Measurements from ENCODE around the gene IRX4.

Gene IRX4

GRCh38 chr5:1860949-1861348 is 21.8 kb downstream of the IRX4 start (continued):
- no peak for TF ChIP-seq TSHZ2 (CRISPR knock-in tag; IDR thresholded peaks at IDR 0.05)
- no peak for TF ChIP-seq CREB5 (CRISPR knock-in tag; IDR thresholded peaks at IDR 0.05; ENCODE audit: low read depth)
- no peak for TF ChIP-seq ZNF8 (CRISPR knock-in tag; IDR thresholded peaks at IDR 0.05)
- no peak for TF ChIP-seq RARB (CRISPR knock-in tag; IDR thresholded peaks at IDR 0.05)
- TF ChIP-seq ZFP3 (CRISPR knock-in tag; IDR thresholded peaks at IDR 0.05), result no peak

DNA sequence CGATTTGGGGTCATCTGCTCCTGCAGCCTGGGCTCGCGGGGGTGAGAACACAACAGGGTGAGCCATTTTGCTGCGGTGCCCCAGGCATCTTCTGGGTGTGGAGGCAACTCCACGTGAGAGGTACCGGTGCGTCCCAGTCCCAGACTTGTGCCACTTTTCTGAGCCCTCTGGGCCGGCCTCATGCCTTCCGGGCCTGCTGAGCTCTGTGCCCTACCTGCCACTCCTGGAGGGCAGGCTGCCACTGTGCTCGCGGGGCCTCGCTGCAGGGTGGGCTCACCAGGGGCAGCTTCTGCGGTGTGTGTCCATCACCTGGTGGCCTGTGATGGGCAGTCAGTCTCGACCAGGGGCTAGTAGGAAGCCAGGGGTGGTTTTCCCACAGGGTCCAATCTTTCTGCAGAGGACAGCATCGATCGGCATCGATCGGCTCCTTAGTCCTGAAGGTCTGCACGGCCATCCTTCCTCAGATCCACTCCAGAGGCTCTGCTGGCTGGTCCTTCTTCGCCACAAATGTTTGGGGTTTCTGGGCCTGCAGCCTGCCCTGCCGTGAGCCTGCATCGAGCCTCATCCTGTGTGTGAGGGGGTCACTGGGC is 22.6 kb downstream of the IRX4 start:
- TF ChIP-seq OSR1 (CRISPR knock-in tag; IDR thresholded peaks at IDR 0.05), result no peak
- TF ChIP-seq SNAI2 (CRISPR knock-in tag; IDR thresholded peaks at IDR 0.05), result no peak
- TF ChIP-seq GLIS3 (CRISPR knock-in tag; IDR thresholded peaks at IDR 0.05), result no peak
- TF ChIP-seq, protein P1, sequence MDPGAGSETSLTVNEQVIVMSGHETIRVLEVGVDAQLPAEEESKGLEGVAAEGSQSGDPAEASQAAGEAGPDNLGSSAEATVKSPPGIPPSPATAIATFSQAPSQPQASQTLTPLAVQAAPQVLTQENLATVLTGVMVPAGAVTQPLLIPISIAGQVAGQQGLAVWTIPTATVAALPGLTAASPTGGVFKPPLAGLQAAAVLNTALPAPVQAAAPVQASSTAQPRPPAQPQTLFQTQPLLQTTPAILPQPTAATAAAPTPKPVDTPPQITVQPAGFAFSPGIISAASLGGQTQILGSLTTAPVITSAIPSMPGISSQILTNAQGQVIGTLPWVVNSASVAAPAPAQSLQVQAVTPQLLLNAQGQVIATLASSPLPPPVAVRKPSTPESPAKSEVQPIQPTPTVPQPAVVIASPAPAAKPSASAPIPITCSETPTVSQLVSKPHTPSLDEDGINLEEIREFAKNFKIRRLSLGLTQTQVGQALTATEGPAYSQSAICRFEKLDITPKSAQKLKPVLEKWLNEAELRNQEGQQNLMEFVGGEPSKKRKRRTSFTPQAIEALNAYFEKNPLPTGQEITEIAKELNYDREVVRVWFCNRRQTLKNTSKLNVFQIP (CRISPR knock-in tag; IDR thresholded peaks at IDR 0.05; ENCODE audit: borderline replicate concordance, low read depth), result no peak
- TF ChIP-seq ISL1 (CRISPR knock-in tag; IDR thresholded peaks at IDR 0.05), result no peak
- TF ChIP-seq TSHZ2 (CRISPR knock-in tag; IDR thresholded peaks at IDR 0.05), result no peak
- TF ChIP-seq PPARA (CRISPR knock-in tag; IDR thresholded peaks at IDR 0.05; ENCODE audit: borderline replicate concordance), result no peak
- TF ChIP-seq ZC3H10 (CRISPR knock-in tag; IDR thresholded peaks at IDR 0.05), result no peak
- no peak for TF ChIP-seq TCF4 (CRISPR knock-in tag; IDR thresholded peaks at IDR 0.05; ENCODE audit: borderline replicate concordance)
- TF ChIP-seq ZNF70 (CRISPR knock-in tag; IDR thresholded peaks at IDR 0.05), result no peak
- ATAC-seq, result no peak

GRCh38 chr5:1859099-1859498 is 23.6 kb downstream of the IRX4 start:
- no peak for ATAC-seq
- TF ChIP-seq ZC3H10 (CRISPR knock-in tag; IDR thresholded peaks at IDR 0.05) (no peak), TOX (CRISPR knock-in tag; IDR thresholded peaks at IDR 0.05; ENCODE audit: borderline replicate concordance) (no peak), BACH2 (CRISPR knock-in tag; IDR thresholded peaks at IDR 0.05; ENCODE audit: borderline replicate concordance) (no peak)

- ATAC-seq, result no peak
- TF ChIP-seq PPARA (CRISPR knock-in tag; IDR thresholded peaks at IDR 0.05; ENCODE audit: borderline replicate concordance), result no peak
- TF ChIP-seq, protein P1 (CRISPR knock-in tag; IDR thresholded peaks at IDR 0.05; ENCODE audit: borderline replicate concordance, low read depth), result no peak
- no peak for TF ChIP-seq ZNF565 (CRISPR knock-in tag; conservative IDR thresholded peaks at IDR 0.05; ENCODE audit: low read depth)
- TF ChIP-seq CREB5 (CRISPR knock-in tag; IDR thresholded peaks at IDR 0.05; ENCODE audit: low read depth), result no peak
- no peak for TF ChIP-seq ISL1 (CRISPR knock-in tag; IDR thresholded peaks at IDR 0.05)
- TF ChIP-seq, protein P2, sequence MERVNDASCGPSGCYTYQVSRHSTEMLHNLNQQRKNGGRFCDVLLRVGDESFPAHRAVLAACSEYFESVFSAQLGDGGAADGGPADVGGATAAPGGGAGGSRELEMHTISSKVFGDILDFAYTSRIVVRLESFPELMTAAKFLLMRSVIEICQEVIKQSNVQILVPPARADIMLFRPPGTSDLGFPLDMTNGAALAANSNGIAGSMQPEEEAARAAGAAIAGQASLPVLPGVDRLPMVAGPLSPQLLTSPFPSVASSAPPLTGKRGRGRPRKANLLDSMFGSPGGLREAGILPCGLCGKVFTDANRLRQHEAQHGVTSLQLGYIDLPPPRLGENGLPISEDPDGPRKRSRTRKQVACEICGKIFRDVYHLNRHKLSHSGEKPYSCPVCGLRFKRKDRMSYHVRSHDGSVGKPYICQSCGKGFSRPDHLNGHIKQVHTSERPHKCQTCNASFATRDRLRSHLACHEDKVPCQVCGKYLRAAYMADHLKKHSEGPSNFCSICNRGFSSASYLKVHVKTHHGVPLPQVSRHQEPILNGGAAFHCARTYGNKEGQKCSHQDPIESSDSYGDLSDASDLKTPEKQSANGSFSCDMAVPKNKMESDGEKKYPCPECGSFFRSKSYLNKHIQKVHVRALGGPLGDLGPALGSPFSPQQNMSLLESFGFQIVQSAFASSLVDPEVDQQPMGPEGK (CRISPR knock-in tag; IDR thresholded peaks at IDR 0.05; ENCODE audit: borderline replicate concordance), result no peak
- TF ChIP-seq, protein P3, sequence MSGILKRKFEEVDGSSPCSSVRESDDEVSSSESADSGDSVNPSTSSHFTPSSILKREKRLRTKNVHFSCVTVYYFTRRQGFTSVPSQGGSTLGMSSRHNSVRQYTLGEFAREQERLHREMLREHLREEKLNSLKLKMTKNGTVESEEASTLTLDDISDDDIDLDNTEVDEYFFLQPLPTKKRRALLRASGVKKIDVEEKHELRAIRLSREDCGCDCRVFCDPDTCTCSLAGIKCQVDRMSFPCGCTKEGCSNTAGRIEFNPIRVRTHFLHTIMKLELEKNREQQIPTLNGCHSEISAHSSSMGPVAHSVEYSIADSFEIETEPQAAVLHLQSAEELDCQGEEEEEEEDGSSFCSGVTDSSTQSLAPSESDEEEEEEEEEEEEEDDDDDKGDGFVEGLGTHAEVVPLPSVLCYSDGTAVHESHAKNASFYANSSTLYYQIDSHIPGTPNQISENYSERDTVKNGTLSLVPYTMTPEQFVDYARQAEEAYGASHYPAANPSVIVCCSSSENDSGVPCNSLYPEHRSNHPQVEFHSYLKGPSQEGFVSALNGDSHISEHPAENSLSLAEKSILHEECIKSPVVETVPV (CRISPR knock-in tag; IDR thresholded peaks at IDR 0.05), result no peak
Observed at GRCh38 chr5:1858436-1858835, 24.3 kb downstream of the IRX4 start.
